Ishikawa (cell line): ENCODE results near the gene TSPAN15.

Experiments used
- CREB1 ChIP-seq: IDR thresholded peaks from 2 replicates; pipeline ENCODE4 v1.6.1; 2012; ENCODE audit warnings: low read depth
- EGR1 ChIP-seq: IDR thresholded peaks from 2 replicates; pipeline ENCODE4 v1.6.1; 2012
- EP300 ChIP-seq: IDR thresholded peaks from 2 replicates; pipeline ENCODE4 v1.6.1; 2012; ENCODE audit warnings: borderline replicate concordance
- MAX ChIP-seq: IDR thresholded peaks from 2 replicates; pipeline ENCODE4 v1.6.1; 2012
- RAD21 ChIP-seq: IDR thresholded peaks from 2 replicates; pipeline ENCODE4 v1.6.1; 2012; ENCODE audit warnings: low read depth
- TAF1 ChIP-seq: IDR thresholded peaks from 2 replicates; pipeline ENCODE4 v1.6.1; 2012; ENCODE audit warnings: low read depth, mild to moderate bottlenecking
- TEAD4 ChIP-seq: IDR thresholded peaks from 2 replicates; pipeline ENCODE4 v1.6.1; 2012
- USF1 ChIP-seq: IDR thresholded peaks from 2 replicates; pipeline ENCODE4 v1.6.1; 2012
- YY1 ChIP-seq: IDR thresholded peaks from 2 replicates; pipeline ENCODE4 v1.6.1; 2012; ENCODE audit warnings: low read depth
- ZBTB7A ChIP-seq: IDR thresholded peaks from 2 replicates; pipeline ENCODE4 v1.6.1; 2012; ENCODE audit warnings: low read depth
- TF ChIP-seq, protein P1 (sequence below): IDR thresholded peaks from 2 replicates; pipeline ENCODE4 v1.6.1; 2012; ENCODE audit warnings: low read depth, mild to moderate bottlenecking

DNA sequence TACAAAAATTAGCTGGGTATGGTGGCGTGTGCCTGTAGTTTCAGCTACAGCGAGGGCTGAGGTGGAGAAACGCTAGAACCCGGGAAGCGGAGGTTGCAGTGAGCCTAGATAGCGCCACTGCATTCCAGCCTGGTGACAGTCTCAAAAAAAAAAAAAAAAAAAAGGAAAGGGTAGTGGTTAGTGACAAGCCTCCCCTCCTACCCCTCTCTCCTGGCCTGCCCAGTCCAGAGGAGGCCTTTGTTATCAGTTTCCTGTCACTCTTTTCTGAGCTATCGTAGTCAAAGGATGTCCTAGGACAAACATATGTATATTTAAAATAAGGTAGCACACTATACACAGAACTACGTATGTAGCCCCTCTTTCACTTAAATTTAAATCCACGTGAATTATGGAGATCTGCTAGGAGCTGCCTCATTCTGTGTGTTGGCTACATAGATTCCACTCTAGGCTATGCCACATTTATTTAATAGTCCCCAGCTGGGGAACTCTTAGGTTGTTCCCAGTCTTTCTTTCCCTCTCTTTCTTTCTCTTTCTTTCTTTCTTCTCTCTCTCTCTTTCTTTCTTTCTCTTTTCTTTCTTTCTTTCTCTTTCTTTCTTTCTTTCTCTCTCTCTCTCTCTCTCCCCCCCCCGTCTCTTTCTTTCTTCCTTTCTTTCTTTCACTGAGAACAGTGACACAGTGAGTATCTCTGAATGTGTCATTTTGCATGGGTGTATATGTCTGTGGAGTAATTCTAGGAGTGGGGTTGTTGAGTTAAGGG is 3.9 kb downstream of the TSPAN15 start:
- TF ChIP-seq CREB1 (no peak), RAD21 (no peak), ZBTB7A (no peak), MAX (no peak), TAF1 (no peak), EGR1 (no peak), YY1 (no peak), TEAD4 (no peak), USF1 (no peak), EP300 (no peak)
- TF ChIP-seq, protein P1, sequence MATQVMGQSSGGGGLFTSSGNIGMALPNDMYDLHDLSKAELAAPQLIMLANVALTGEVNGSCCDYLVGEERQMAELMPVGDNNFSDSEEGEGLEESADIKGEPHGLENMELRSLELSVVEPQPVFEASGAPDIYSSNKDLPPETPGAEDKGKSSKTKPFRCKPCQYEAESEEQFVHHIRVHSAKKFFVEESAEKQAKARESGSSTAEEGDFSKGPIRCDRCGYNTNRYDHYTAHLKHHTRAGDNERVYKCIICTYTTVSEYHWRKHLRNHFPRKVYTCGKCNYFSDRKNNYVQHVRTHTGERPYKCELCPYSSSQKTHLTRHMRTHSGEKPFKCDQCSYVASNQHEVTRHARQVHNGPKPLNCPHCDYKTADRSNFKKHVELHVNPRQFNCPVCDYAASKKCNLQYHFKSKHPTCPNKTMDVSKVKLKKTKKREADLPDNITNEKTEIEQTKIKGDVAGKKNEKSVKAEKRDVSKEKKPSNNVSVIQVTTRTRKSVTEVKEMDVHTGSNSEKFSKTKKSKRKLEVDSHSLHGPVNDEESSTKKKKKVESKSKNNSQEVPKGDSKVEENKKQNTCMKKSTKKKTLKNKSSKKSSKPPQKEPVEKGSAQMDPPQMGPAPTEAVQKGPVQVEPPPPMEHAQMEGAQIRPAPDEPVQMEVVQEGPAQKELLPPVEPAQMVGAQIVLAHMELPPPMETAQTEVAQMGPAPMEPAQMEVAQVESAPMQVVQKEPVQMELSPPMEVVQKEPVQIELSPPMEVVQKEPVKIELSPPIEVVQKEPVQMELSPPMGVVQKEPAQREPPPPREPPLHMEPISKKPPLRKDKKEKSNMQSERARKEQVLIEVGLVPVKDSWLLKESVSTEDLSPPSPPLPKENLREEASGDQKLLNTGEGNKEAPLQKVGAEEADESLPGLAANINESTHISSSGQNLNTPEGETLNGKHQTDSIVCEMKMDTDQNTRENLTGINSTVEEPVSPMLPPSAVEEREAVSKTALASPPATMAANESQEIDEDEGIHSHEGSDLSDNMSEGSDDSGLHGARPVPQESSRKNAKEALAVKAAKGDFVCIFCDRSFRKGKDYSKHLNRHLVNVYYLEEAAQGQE: no peak
